A673 (cell line): ENCODE data around the gene CADPS2.

ENCODE experiments used
- EZH2 ChIP-seq: fragments of 200-600 bp; sonication (generic); IDR thresholded peaks from 2 replicates; pipeline ENCODE4 v1.6.1; 2017; ENCODE audit warnings: borderline replicate concordance, low read depth, mild to moderate bottlenecking, mixed read lengths, antibody characterized with exemption, low read length; ENCODE audit not compliant: poor library complexity, severe bottlenecking
- TF ChIP-seq, protein P1 (sequence below): fragments of 300-800, 200-600 bp; sonication (generic); conservative IDR thresholded peaks from 2 replicates; pipeline ENCODE4 v1.5.1; 2017; ENCODE audit warnings: low read depth, mild to moderate bottlenecking, antibody characterized with exemption, low read length, moderate library complexity, mixed read lengths

DNA sequence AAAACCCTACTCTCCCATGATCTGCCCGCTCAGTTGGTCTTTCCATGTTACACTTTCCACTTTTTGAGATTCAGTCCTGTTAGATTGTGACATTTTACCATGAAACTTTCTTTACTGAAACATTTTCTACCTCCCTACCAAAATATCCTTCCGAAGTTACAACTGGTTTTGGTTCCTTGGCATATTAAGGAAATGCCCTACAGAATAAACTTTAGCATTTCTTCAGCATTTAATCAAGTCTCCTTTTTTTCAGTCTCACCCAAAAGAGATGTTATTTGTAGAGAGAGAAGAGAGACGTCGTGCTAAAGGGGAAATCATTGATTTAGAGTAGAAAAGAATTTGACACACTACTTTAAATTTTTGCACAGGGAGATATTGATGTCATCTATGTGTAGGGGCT is 572.0 kb downstream of the CADPS2 start:
- TF ChIP-seq EZH2: no peak
- TF ChIP-seq, protein P1, sequence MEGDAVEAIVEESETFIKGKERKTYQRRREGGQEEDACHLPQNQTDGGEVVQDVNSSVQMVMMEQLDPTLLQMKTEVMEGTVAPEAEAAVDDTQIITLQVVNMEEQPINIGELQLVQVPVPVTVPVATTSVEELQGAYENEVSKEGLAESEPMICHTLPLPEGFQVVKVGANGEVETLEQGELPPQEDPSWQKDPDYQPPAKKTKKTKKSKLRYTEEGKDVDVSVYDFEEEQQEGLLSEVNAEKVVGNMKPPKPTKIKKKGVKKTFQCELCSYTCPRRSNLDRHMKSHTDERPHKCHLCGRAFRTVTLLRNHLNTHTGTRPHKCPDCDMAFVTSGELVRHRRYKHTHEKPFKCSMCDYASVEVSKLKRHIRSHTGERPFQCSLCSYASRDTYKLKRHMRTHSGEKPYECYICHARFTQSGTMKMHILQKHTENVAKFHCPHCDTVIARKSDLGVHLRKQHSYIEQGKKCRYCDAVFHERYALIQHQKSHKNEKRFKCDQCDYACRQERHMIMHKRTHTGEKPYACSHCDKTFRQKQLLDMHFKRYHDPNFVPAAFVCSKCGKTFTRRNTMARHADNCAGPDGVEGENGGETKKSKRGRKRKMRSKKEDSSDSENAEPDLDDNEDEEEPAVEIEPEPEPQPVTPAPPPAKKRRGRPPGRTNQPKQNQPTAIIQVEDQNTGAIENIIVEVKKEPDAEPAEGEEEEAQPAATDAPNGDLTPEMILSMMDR: no peak
